Fibroblast of the aortic adventitia (primary cell): ENCODE measurements around the gene CACNG3. TPM values are rescaled to one million over a fixed set of nuclear protein-coding genes. Genes with fewer than 3 reads are reported as not detected.

ENCODE experiments used
- DNase-seq: peaks from one replicate; pipeline ENCODE4 v3.0.0-alpha.2; 2010; ENCODE audit warnings: low read depth
- H3K4me3 ChIP-seq: 2 replicates; pipeline ENCODE4 v1.5.1; 2011; ENCODE audit warnings: low read depth, mild to moderate bottlenecking, control low read depth, low read length, moderate library complexity
- total RNA-seq: library from RNA; depleted of rRNA; stranded (reverse); fragments of >200 nt; gene quantifications from 2 replicates; pipeline ENCODE4 v1.2.3, GENCODE V29; 2012; ENCODE audit warnings: low replicate concordance
- TF ChIP-seq, protein P1 (sequence below): IDR thresholded peaks from 2 replicates; pipeline ENCODE4 v1.5.1; 2011; ENCODE audit warnings: mild to moderate bottlenecking, low read length, control low read depth, inconsistent platforms; ENCODE audit not compliant: insufficient read depth

CACNG3 gene
- total RNA-seq, 1 donor = not detected

DNA sequence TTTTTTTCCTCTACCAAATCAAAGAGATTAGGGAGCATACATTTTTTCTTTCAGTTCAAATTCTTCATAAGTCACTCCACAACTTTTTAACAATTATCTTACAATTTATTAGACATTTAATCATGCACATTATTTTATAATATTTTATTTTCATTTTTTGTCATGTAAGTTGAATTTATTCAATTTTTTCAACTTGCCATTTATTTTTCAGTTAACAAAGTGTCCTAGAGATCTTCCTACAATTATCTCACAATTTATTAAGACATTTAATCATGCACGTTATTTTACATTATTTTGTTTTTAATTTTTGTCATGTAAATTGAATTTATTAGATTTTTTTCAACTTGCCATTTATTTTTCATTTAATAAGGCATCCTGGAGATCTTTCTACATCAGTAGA, 16.2 kb downstream of the CACNG3 start:
- DNase-seq = no peak
- TF ChIP-seq, protein P1, sequence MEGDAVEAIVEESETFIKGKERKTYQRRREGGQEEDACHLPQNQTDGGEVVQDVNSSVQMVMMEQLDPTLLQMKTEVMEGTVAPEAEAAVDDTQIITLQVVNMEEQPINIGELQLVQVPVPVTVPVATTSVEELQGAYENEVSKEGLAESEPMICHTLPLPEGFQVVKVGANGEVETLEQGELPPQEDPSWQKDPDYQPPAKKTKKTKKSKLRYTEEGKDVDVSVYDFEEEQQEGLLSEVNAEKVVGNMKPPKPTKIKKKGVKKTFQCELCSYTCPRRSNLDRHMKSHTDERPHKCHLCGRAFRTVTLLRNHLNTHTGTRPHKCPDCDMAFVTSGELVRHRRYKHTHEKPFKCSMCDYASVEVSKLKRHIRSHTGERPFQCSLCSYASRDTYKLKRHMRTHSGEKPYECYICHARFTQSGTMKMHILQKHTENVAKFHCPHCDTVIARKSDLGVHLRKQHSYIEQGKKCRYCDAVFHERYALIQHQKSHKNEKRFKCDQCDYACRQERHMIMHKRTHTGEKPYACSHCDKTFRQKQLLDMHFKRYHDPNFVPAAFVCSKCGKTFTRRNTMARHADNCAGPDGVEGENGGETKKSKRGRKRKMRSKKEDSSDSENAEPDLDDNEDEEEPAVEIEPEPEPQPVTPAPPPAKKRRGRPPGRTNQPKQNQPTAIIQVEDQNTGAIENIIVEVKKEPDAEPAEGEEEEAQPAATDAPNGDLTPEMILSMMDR = no peak
- no peak overlapping the region for H3K4me3 ChIP-seq

DNA sequence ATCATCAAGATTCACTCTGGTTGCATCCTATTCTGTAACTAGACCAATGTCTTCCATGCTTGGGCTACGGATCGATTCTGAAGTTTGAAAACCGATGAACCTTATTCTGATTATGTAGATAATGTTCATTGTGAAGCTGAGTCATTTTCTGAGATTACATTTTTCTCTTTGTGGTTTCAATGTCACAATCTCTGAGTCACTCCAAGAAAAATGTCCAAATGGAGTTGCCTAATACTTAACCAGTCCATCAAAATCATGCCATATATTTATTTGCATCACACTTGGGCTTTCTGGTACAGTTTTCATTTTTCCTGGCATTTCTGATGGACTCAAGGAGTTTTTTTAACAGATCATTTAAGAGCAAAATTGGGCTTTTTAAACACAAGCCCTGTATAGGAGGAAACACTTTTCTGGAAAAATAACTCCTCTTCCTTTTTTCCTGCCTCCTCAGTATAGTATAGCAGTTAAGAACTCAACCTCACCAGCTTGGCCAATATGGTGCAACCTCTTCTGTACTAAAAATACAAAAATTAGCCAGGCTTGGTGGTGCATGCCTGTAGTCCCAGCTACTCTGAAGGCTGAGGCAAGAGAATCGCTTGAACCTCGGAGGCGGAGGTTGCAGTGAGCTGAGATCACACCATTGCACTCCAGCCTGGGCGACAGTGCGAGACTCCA, 17.5 kb downstream of the CACNG3 start:
- no peak for DNase-seq
- no peak overlapping the region for H3K4me3 ChIP-seq
- TF ChIP-seq, protein P1 = no peak

- TF ChIP-seq, protein P1 = no peak
- DNase-seq = no peak
- no peak overlapping the region for H3K4me3 ChIP-seq
Observed at GRCh38 chr16:24275413-24275812, 19.3 kb downstream of the CACNG3 start.

DNA sequence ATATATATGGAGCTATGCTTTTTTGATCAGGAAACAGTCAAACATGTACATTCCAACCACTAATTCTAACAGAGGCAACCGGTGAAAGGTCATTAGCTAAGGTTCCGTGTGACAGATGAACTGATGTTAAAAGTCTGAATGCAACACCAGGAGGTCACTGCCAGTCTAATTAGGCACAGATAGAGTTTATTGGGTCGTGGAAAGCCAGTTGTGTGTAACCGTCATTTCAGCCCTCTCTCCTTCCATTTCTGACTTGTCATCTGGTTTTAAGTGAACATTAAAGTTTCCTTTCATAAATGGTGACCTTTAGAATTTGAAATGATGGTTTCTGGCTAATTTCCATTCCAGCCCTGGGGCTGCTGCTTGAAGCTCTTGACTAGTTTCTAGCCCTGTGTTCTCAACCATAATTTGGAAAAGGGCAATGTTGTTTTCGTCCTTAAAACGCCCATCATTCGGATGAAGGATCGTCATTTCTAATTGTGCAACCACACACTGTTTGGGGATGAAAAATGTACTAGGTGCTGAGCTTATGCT, 23.9 kb downstream of the CACNG3 start:
- no peak overlapping the region for H3K4me3 ChIP-seq
- DNase-seq = no peak
- TF ChIP-seq, protein P1 = no peak

GRCh38 chr16:24281466-24281865, 25.3 kb downstream of the CACNG3 start:
- no peak for DNase-seq
- TF ChIP-seq, protein P1 = no peak
- no peak overlapping the region for H3K4me3 ChIP-seq

- DNase-seq = no peak
- H3K4me3 ChIP-seq = no peak overlapping the region
- TF ChIP-seq, protein P1 = no peak
Observed at GRCh38 chr16:24282141-24282540, 26.0 kb downstream of the CACNG3 start.

DNA sequence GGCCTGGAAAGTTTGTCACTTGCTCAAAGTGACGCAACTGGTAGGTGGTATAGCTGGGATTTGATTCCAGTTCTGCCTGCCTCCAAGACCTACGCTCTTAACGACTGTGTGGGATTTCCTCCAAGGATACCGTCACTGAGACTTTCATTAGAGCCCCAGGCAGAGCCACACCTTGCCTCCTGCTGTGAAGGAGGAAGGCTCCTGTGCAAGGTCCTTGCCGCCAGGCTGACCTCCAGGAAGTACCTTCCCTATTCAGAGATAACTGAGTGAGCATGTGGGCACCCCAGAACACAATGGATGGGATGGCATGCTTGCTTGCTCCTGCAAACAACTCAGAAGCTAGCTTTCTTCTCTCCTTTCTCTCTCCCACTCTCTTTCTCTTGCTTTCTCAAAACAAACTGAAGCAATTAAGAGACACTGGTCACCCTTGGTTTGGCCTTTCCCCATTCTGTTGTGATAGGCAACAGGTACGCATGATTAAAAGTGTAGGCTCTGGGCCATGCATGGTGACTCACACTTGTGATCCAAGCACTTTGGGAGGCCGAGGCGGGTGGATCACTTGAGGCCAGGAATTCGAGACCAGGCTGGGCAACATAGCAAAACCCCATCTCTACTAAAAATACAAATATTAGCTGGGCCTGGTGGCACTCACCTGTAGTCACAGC, 30.7 kb downstream of the CACNG3 start:
- TF ChIP-seq, protein P1 = no peak
- no peak overlapping the region for H3K4me3 ChIP-seq
- no peak for DNase-seq
